Activated CD4-positive, alpha-beta T cell treated with anti-CD3 and anti-CD28 coated beads, Interleukin-2, Interleukin-4, amounts not matched to agents 100 ng/mL and 50 ng/mL, durations not matched to agents 16 hours and 8 hours (primary cell): ENCODE data around the gene PCK2.
"Not testable (repeated sequence)": the region's sequence is repeated elsewhere in the genome, so short reads cannot be mapped to it uniquely, and the experiment has no call there.

Source experiments
- DNase-seq: peaks from one replicate; pipeline ENCODE4 v3.0.0-alpha.2; 2020; ENCODE audit warnings: low spot score

Gene PCK2

DNA sequence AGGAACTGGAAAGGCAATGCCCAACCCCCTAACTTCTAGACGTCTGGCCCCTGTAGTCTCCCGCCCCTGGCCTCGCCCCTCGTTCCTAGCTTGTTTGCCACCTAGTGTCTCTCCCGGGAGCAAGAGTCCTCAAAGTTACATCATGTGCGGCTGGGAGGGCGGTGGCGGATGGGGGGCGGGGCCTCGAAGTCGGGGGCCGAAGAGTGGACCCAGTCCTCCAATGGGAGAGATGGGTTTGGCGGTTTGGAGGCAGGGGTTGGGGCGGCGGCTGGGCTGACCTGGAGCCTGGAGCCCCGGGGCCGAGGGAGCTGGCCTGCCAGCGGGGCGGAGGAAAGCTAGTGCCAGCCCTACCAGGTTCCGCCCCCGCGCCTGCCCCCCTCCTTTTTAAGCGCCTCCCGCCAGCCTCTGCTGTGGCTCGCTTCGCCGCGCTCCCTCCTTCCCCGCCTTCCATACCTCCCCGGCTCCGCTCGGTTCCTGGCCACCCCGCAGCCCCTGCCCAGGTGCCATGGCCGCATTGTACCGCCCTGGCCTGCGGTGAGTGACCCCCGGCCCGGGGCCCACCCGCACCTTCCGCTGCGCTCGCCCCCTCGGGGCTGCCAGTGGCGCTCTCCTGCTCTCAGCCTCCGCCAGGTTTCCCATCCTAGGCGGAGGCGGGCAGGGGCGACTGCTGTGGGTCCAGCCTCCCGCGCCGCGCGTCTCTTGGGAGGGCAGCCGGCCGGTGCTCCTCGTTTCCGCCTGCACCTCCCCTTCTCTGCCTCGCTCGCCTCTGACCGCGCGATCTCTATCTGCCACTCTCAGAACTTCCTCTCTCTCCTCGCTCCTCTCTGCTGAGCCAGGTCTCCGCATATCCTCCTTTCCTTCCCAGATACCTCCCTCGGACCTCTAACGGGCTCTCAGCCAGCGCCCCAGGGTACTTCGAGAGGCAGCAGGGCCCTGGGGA lies at the start of gene PCK2:
Gene PCK2 (plus strand): TSS at position 411 of the 940 bp plus-strand sequence. CDS start 95 bp downstream, at position 506.
- peak; percentile 92 for DNase-seq

DNA sequence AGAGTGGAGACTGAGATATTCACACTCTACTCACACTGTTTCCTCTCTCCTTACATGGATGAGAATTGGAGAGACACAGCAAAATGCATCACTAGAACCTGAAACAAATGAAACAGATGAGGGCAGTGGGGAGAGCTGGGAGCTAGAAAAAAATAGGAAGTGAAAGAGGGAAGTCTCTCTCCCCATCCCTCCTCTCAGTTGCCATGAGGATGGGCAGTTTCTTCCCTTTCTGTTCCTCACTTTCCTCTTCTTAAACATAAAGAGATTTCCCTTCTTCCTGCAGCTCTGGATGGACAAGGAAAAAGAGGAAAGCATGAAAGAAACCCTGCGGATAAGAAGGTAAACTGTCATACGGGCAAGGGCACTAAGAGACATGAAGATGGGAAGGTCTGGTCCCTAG lies 45.1 kb upstream of the PCK2 start:
- DNase-seq = not testable (repeated sequence)

DNA sequence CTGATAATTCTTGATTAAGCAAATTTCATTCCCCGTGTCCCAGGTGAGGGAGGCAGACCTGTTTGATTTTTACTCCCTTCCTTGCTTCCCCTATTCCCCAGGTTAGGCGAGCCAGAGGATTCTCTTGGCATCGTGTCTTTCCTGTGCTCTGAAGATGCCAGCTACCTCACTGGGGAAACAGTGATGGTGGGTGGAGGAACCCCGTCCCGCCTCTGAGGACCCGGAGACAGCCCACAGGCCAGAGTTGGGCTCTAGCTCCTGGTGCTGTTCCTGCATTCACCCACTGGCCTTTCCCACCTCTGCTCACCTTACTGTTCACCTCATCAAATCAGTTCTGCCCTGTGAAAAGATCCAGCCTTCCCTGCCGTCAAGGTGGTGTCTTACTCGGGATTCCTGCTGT lies 43.4 kb upstream of the PCK2 start:
- DNase-seq = not testable (repeated sequence)

DNA sequence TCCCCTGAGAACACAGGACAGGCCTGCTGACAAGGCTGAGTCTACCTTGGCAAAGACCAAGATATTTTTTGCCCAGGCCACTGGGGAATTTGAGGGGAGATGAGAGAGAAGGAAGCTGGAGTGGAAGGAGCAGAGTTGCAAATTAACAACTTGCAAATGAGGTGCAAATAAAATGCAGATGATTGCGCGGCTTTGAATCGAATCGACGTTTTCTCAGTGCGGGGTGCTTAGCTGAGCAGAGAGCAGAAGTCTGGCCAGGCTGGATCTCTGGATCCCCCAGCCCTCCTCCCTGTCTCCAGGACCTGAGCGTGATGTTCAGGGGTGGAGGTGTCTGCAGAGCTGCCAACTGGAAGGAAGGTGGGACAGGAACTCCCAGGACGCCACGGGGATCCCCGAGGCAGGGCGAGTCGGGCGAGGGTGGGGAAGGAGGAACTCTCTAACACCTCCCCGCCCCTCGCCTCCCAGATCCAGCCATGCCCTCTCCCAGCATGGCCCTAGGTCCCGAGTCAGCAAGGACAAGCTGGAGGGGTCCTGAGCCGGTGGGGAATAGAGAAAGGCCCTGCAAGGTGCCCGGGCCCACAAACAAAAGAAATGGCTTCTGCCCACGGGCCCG lies 42.8 kb upstream of the PCK2 start:
- no peak for DNase-seq

DNA sequence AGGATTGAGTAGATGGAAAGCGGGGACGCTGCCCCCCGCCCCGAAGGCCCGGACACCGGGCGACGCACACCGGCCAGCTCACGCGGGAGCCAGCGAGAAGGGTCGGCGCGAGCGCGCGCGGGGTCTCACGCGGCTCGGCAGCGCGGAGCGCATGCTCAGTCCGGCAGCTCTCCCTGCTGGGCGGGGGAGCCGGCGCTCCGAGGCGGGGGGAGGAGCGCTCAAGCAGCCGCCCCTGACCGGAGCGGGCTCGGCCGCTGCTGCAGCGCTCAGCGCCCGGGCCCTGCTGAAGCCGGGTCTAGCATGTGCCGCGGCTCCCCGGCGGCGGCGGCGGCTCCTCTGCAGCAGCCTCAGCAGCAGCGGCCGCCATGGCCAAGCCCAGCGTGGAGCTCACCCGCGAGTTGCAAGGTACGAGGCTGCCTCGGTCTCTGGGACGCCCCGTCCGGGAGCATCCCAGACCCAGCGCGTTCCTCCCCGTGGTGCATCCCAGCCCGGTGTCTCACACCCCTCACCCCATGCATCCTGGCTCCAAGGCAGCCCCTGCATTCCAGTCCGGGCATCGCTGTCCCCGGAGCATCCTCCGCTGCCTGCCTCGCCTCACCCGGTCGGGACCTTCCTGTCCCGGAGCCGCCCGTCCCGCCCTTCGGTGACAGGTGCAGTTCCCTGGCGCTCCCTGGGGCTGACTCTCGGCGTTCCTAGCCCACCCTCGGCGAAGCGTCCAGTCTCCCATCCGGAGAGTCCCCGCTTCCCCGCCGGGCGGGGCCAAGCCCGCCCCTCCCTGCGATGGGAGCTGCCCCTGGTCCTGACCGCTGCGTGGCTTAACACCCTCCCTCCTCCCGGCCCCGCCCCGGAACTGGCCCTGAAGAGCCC lies 42.1 kb upstream of the PCK2 start, which contains the start of gene CARMIL3:
Gene CARMIL3 (plus strand): TSS at position 221 of the 867 bp plus-strand sequence. CDS start 145 bp downstream, at position 366.
- peak; percentile 58 for DNase-seq

DNA sequence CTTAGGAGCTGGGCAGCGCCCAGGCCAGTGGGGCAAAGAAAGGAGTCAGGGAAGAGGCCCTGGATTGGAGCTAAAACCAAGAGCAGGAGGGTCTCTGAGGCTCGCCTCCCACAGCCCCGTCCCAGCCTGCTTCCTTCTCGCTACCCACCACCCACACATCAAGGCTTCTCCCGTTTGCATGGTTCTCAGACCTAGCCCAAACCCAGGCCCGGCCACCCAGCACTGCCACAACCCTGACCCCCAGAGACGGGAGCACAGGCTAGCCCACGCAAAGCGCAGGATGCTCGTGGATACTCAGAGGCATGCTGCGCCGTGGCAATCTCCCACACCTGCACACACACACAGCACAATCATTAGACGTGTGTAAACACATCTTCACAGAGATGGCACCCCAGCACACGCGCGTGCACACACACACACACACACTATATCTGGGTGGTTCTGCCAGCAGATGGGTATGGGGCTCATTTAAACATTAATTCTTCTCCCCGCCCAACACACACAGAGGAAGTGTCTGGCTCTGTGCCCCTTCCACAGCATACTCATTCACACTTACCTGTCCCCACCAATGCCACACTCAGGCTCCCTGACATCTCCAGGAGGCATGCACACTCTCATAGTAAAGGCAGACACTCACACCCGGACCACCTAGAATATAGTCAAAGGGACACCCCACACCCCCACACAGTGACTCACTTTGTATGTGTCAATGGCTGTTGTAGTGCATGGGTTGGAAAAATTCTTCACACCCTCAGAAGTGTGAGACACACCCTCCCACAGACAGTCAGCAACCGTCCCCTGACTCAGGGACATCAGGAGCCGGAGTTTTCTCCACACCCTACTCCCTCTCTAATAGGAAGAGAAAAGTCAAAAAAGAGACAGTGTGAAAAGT lies 41.2 kb upstream of the PCK2 start:
- DNase-seq = peak; percentile 49

DNA sequence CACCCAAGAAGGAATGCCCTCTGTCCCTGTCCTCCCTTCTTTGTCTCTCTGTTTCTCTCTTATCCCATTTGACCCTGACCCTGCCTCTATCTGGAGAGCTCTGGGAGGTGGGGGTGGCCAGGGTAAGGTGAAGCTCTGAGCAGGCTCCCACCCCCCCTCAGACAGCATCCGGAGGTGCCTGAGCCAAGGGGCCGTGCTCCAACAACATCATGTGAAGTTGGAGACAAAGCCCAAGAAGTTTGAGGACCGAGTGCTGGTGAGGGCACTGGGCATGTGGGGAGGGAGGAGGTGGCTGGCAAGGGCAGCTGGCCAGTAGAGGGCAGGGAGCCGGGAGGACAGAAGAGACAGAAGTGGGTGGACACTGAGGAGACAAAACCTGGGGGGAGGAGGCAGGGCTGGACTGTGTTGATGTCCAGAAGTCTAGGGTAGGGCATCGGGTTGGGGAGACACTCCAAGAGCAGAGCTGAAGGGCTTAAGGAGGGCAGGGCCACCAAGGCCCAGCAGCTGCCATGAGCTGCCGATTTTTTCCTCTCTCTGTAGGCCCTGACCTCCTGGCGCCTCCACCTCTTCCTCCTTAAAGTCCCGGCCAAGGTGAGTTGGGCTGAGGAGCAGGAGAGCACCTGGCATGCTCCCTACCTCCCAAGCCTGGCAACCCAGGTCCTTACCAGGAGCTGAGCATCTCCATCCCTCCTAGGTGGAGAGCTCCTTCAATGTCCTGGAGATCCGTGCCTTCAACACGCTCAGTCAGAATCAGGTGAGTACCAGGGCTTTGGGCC lies 40.4 kb upstream of the PCK2 start:
- no peak for DNase-seq

DNA sequence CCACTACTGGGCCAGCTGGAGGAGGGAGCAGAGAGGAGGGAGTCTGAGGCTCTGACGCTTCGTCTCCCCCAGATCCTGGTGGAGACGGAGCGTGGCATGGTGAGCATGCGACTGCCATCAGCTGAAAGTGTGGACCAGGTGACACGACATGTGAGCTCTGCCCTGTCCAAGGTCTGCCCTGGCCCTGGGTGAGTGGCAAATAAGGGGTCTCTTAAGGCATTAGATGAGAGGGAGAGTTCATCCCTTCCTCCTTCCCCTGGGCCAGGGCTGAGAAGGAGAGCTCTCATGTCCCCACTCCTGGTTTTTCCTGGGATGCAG lies 39.8 kb upstream of the PCK2 start:
- no peak for DNase-seq

DNA sequence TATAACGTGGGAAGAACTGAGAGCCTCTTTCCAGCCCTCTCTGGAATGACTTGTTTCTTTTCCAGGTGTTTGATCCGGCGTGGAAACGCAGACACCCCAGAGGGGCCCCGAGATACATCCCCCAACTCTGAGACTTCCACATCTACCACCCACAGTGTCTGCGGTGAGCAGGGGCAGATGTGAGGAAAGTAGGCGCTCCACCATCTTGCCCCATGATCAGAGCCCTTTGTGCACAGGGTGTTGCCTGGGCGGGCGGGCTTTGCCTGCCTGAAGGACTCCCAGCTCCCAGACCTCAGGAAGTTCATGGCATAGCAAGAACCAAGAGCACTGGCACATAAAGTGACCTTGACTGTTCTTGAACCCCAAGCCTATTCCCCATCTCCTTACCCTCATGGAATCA lies 39.5 kb upstream of the PCK2 start:
- no peak for DNase-seq

DNA sequence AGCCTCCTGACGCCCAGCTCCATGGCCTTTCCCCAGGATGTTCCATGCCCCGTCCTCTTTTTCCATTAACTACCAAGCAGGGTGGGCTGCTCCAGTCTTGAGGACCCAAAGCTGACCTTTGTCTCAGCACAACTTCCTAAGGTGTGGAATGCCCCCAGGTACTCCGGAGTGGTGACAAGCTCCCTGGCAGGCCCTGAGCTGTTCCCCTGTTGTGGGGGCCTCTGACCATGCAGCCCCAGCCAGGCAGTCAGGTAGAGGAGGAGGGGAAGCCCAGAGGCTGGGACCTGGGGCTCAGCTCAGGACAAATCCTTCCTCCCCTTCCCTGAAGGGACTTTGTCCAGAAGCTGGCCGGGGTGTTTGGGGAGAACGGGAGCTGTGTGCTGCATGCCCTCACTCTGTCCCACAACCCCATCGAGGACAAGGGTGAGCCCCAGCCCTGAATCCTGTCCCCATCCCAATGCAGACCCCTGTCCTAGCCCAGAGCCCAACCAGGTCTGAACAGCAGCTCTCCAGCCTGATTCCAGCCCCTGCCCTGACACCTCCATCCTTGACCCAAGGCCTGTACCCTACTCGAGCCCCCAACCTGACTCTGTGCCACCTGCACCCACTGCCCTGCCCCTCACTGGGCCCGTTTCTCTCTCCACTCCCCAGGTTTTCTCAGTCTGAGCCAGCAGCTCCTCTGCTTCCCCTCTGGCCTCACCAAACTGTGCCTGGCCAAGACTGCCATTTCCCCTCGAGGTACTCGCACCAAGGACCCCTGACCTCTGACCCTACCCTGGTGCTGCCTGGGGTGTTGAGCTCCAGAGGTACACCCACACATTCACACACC lies 37.9 kb upstream of the PCK2 start:
- DNase-seq = no peak

DNA sequence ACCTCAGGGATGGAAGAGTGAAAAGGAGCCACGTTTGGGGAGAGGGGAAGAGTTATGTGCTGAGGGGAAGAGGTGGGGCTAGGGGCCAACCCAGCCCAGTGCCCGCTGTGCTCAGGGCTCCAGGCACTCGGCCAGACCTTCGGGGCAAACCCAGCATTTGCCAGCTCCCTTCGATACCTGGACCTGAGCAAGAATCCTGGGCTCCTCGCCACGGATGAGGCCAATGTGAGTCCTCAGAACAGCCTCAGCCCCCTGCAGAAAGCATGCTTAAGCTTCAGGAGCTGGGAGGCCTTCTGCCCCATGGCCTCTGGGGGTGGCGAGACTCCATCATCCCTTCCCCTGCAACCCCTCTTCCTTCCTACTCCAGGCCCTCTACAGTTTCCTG lies 37.3 kb upstream of the PCK2 start:
- DNase-seq = no peak

DNA sequence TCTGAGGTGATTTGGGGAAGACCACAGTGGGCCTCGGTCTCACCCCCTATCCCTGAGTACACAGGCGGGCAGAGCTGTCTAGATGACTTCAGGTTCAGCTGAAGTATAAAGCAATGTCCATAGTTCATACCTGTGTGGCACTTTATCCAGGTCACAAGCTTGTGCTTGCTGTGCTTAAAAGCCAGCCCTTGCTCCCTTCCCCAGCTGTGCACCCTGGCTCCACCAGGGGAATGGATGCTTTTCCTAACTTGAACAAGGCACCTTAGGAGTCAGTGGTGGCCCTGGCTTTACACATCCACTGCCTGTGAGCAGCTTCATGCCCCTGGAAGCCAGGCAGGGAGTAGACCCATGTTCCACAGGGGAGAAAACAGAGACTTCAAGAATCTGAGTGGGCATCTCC lies 36.8 kb upstream of the PCK2 start:
- no peak for DNase-seq

DNA sequence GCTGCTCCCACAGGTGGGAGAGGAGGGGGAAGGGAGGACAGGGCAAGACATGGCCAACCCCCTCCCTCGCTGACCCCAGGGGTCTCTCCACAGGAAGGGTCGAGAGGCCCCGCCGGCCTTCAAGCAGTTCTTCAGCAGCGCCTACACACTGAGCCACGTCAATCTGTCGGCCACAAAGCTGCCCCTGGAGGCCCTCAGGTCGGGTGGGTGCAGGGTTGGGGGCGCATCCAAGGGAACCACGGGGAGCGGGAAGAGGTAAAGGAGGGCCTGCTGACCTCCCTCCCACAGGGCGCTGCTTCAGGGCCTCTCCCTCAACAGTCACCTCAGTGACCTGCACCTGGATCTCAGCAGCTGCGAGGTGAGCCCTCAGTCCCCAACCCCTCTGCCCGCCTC lies 36.2 kb upstream of the PCK2 start:
- DNase-seq = no peak

DNA sequence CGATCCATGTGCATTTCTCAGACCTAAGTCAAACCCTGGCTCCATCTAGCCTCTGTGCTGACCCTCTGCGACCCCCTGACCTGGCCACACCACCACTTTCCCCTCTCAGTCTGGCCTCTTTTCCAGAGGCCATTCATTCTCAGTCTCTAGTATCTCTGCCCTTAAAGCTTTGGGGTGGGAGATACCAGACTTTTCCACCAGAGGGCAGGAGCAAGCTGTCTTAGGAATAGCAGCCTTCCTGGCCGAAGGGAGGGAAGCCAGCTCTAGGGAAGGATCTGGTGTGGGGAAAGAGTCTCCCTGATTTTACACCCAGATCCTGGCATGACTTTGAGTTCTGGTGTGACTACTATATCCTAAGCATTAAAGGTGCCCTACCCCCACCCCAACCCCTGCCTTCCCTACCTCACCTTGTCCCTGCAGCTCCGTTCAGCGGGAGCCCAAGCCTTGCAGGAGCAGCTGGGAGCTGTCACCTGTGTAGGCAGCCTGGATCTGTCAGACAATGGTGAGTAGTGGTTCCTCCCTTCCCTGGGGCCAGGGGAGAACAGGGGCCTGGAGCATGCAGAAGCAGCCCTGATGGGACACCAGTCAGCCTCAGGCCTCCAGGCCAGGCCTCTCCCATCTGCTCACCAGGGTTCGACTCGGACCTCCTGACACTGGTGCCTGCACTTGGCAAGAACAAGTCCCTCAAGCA lies 35.7 kb upstream of the PCK2 start:
- peak; percentile 77 for DNase-seq

DNA sequence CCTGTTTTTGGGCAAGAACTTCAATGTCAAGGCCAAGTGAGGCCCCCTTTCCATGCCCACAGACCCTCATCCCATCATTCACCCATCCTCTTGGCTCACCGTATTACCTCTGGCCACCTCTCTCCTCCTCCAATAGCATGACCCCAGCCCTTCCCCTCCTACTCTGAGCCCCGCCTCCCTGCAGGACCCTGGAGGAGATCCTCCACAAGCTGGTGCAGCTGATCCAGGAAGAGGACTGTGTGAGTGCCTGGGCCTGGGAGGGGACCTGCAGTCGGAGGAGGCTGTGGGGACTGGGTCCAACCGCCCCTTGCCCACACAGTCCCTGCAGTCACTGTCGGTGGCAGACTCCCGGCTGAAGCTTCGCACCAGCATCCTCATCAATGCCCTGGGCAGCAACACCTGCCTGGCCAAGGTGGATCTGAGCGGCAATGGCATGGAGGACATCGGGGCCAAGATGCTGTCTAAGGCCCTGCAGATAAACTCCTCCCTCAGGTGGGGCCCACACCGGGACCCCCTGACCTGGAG lies 35.1 kb upstream of the PCK2 start:
- no peak for DNase-seq

DNA sequence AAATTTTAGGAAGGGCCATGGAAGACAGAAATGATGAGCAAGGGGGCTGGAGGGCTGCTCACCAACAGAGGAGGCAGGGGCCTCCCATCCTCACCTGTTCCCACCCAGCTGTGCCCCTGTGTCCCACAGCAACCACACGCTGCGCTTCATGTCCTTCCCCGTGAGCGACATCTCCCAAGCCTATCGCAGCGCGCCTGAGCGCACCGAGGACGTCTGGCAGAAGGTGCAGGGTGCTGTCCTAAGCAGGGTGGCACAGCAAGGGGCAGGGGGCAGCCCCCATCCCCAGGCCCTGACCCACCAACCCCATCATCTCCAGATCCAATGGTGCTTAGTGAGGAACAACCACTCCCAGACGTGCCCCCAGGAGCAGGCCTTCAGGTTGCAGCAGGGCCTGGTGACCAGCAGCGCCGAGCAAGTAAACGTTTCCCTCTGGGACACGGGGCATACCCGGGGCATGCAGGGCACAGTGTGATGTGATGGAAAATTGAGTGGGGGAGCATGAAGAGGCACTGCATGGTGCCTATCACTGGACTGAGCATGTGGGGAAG lies 34.2 kb upstream of the PCK2 start:
- no peak for DNase-seq

DNA sequence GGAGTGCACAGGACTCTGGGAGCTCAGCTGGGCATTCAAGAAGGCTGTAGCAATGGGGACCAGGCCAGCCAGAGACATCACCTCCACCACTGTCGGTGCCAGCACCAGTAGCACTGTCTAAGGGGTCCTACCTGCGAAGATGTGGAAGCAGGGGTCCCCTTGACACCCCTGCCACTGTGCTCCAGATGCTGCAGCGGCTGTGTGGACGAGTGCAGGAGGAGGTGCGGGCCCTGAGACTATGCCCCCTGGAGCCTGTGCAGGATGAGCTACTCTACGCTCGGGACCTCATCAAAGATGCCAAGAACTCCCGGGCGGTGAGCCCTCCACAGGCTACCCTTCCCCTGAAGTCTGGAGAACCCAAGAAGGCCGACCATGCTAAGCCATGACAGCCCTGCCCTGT lies 33.7 kb upstream of the PCK2 start:
- no peak for DNase-seq
